Ecto neural progenitor cell (in vitro differentiated cells): Measurements from ENCODE around the gene MVK.

Experiments used
- DNase-seq: peaks from one replicate; pipeline ENCODE4 v3.0.0-alpha.2; 2018; ENCODE audit warnings: low spot score

The MVK gene

GRCh38 chr12:109567296-109567695 lies 6.3 kb upstream of the MVK start:
- DNase-seq, result no peak

GRCh38 chr12:109567967-109568366 lies 5.6 kb upstream of the MVK start:
- no peak for DNase-seq

GRCh38 chr12:109568486-109568885 lies 5.1 kb upstream of the MVK start:
- no peak for DNase-seq

- no peak for DNase-seq
Observed at GRCh38 chr12:109571773-109572505, 1.7 kb upstream of the MVK start.

- DNase-seq, result no peak
Observed at GRCh38 chr12:109572506-109572845, 1.1 kb upstream of the MVK start.

GRCh38 chr12:109573914-109574244 lies 285 bp downstream of the MVK start:
- no peak for DNase-seq

- DNase-seq, result no peak
Observed at GRCh38 chr12:109575683-109576082, 2.1 kb downstream of the MVK start.

GRCh38 chr12:109577311-109577710 lies 3.7 kb downstream of the MVK start:
- DNase-seq, result no peak

GRCh38 chr12:109578330-109578927 lies 4.8 kb downstream of the MVK start:
- DNase-seq, result no peak

GRCh38 chr12:109579639-109580038 lies 6.0 kb downstream of the MVK start:
- no peak for DNase-seq

GRCh38 chr12:109580272-109580671 lies 6.7 kb downstream of the MVK start:
- no peak for DNase-seq

- DNase-seq, result no peak
Observed at GRCh38 chr12:109580684-109581333, 7.2 kb downstream of the MVK start.

GRCh38 chr12:109581334-109581691 lies 7.7 kb downstream of the MVK start:
- no peak for DNase-seq

GRCh38 chr12:109581856-109582255 lies 8.3 kb downstream of the MVK start:
- no peak for DNase-seq

GRCh38 chr12:109582636-109583035 lies 9.0 kb downstream of the MVK start:
- DNase-seq, result no peak

- DNase-seq, result no peak
Observed at GRCh38 chr12:109583733-109584132, 10.1 kb downstream of the MVK start.

GRCh38 chr12:109586385-109587296 lies 13.0 kb downstream of the MVK start:
- no peak for DNase-seq

GRCh38 chr12:109587921-109588320 lies 14.3 kb downstream of the MVK start:
- DNase-seq, result no peak

GRCh38 chr12:109588461-109589239 lies 15.1 kb downstream of the MVK start:
- DNase-seq, result no peak

GRCh38 chr12:109589240-109589590 lies 15.6 kb downstream of the MVK start:
- no peak for DNase-seq

GRCh38 chr12:109589691-109590245 lies 16.2 kb downstream of the MVK start:
- DNase-seq, result no peak

- DNase-seq, result no peak
Observed at GRCh38 chr12:109590566-109590965, 17.0 kb downstream of the MVK start.
